Esophagus squamous epithelium (tissue), 5 donors: ENCODE data around the gene RYR3. TPM values are rescaled to one million over a fixed set of nuclear protein-coding genes. Genes with fewer than 3 reads are reported as not detected.

ENCODE experiments used
- DNase-seq: peaks from one replicate; lab custom pipeline; 2025; lab: John Stamatoyannopoulos, UW
- H3K27ac ChIP-seq, 4 donors: fragments of 200-600 bp; sonication (generic); one replicate each; pipeline ENCODE4 v1.5.1; 2016 to 2019; ENCODE audit warnings: mild to moderate bottlenecking in 1 of 4
- H3K27me3 ChIP-seq, 4 donors: fragments of 200-600 bp; sonication (generic); 1 replicate in 3 of 4; 2 replicates in 1 of 4; pipeline versions ENCODE4 v1.5.1 to v1.6.0; 2017 to 2021; ENCODE audit warnings: antibody characterized with exemption in 1 of 4
- H3K36me3 ChIP-seq, 3 donors: fragments of 200-600 bp; sonication (generic); one replicate each; pipeline ENCODE4 v1.5.1; 2016 to 2019
- H3K4me1 ChIP-seq, 3 donors: fragments of 200-600 bp; sonication (generic); one replicate each; pipeline ENCODE4 v1.5.1; 2017 to 2019
- H3K4me3 ChIP-seq, 4 donors: fragments of 200-600 bp; sonication (generic); 1 replicate in 3 of 4; 2 replicates in 1 of 4; pipeline ENCODE4 v1.5.1; 2016 to 2019; ENCODE audit warnings: mild to moderate bottlenecking in 2 of 4, moderate library complexity in 1 of 4
- H3K9me3 ChIP-seq, 3 donors: fragments of 200-600 bp; sonication (generic); one replicate each; pipeline ENCODE4 v1.5.1; 2016 to 2019
- POLR2A ChIP-seq, 4 donors: fragments of 450-650 bp; IDR thresholded peaks; one replicate each; pipeline ENCODE4 v1.6.1; 2017; ENCODE audit warnings: antibody characterized with exemption in 4 of 4, mild to moderate bottlenecking in 4 of 4, moderate library complexity in 3 of 4
- WGBS, 2 donors: methylation state at CpG; one replicate each; pipeline ENCODE4 v1.1.5; 2018; 5-methylcytosine and 5-hydroxymethylcytosine counted together
- intact Hi-C: fragments of 100-400 bp; cut with DNase I; formaldehyde crosslinking; loops from one replicate; pipeline ENCODE4 v1.15.0; 2022
- total RNA-seq, 4 donors: library from RNA; depleted of rRNA; stranded (reverse); fragments of >200 nt; gene quantifications; one replicate each; pipeline ENCODE4 v1.1.0, GENCODE V29; 2016
- TF ChIP-seq, protein P1 (sequence below), 6 experiments: fragments of 450-650 bp in 4 of 6; fragments of 200-600 bp in 2 of 6; sonication (generic) in 2 of 6; IDR thresholded peaks; one replicate each; pipeline ENCODE4 v1.5.1; 2016 to 2019; ENCODE audit warnings: antibody characterized with exemption in 6 of 6, mild to moderate bottlenecking in 4 of 6, moderate library complexity in 4 of 6
- donor health status: DM: yes; HTN: yes; CAD: no.

The RYR3 gene
- total RNA-seq, 4 donors from 2014 or later, result 0.15 to 4.2 (median 0.43) TPM

DNA sequence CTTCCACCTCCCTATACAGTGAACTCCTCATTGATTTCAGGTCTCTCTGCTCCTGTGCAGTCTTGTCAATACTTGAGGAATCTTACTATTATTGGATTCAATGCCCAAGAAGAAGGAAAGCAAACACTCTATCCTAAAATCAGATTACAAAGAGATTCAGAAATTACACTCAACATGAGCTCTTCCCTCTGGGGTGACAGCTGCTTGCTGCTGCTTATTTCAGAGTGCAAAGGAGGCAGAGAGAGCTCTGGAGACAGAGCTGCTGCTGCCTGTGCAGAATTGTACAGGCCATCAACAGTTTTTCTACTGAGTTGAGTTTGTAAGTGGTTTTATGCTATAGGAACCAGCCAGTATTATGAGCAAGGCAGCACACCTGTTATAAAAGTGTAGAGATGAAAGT, 7.1 kb downstream of the RYR3 start:
- no peaks in the 10 kb centered on the region for H3K4me1 ChIP-seq
- H3K27ac ChIP-seq, result no peak overlapping the region
- DNase-seq, result no peak
- H3K9me3 ChIP-seq, result no peaks in the 10 kb centered on the region
- H3K36me3 ChIP-seq, result no peaks in the 10 kb centered on the region
- intact Hi-C loops, result no loop called here
- TF ChIP-seq, protein P1, sequence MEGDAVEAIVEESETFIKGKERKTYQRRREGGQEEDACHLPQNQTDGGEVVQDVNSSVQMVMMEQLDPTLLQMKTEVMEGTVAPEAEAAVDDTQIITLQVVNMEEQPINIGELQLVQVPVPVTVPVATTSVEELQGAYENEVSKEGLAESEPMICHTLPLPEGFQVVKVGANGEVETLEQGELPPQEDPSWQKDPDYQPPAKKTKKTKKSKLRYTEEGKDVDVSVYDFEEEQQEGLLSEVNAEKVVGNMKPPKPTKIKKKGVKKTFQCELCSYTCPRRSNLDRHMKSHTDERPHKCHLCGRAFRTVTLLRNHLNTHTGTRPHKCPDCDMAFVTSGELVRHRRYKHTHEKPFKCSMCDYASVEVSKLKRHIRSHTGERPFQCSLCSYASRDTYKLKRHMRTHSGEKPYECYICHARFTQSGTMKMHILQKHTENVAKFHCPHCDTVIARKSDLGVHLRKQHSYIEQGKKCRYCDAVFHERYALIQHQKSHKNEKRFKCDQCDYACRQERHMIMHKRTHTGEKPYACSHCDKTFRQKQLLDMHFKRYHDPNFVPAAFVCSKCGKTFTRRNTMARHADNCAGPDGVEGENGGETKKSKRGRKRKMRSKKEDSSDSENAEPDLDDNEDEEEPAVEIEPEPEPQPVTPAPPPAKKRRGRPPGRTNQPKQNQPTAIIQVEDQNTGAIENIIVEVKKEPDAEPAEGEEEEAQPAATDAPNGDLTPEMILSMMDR (IDR thresholded peaks at IDR 0.05), result no peak
- TF ChIP-seq POLR2A (IDR thresholded peaks at IDR 0.05), result no peak
- H3K4me3 ChIP-seq, result no peak overlapping the region
- peaks cover 0 to 21% (median under 1%) of the 10 kb centered on the region in 4 donors for H3K27me3 ChIP-seq

DNA sequence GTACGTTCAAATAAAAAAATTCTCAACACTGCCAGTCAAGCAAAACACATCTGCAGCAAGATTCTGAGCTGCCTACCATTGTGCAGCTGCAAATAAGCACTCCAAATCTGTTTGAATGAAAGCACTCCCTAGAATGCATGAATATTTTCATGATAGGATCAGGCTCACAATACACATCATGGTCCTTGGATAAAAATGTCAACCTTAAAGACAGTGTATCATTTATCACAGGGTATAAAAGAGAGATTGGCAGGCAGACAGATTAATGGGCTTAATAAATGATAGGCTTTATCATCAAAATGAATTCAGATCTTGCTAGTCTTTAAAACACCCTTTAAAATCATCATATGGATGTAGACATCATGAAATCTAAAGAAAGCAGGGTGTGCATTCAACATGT, 9.2 kb downstream of the RYR3 start:
- WGBS, 2 donors, result 54 to 73% methylated on average over 1 of the region's 1 CpG
- Histone ChIP-seq H3K4me3 (no peak overlapping the region), H3K4me1 (no peaks in the 10 kb centered on the region), H3K36me3 (no peaks in the 10 kb centered on the region), H3K27ac (no peak overlapping the region), H3K27me3 (peaks cover 0 to 7% (median 0%) of the 10 kb centered on the region in 4 donors), H3K9me3 (no peaks in the 10 kb centered on the region)
- TF ChIP-seq, protein P1 (IDR thresholded peaks at IDR 0.05), result no peak
- no peak for TF ChIP-seq POLR2A (IDR thresholded peaks at IDR 0.05)
- no peak for DNase-seq
- intact Hi-C loops, result no loop called here

- 56 to 63% methylated on average over 6 of the region's 6 CpGs for WGBS, 2 donors
- H3K27me3 ChIP-seq, result no peaks in the 10 kb centered on the region
- H3K4me1 ChIP-seq, result no peaks in the 10 kb centered on the region
- H3K4me3 ChIP-seq, result no peak overlapping the region
- H3K9me3 ChIP-seq, result no peaks in the 10 kb centered on the region
- no peak for DNase-seq
- no peak overlapping the region for H3K27ac ChIP-seq
- TF ChIP-seq POLR2A (IDR thresholded peaks at IDR 0.05), result no peak
- TF ChIP-seq, protein P1 (IDR thresholded peaks at IDR 0.05), result no peak
- no peaks in the 10 kb centered on the region for H3K36me3 ChIP-seq
- intact Hi-C loops, result no loop called here
Observed at GRCh38 chr15:33322091-33322490, 11.3 kb downstream of the RYR3 start.

- H3K27ac ChIP-seq, result no peak overlapping the region
- intact Hi-C loops, result no loop called here
- WGBS, 2 donors, result 87 to 92% methylated on average over 2 of the region's 2 CpGs
Observed at GRCh38 chr15:33324609-33325008, 13.8 kb downstream of the RYR3 start.

GRCh38 chr15:33326908-33327307, 16.1 kb downstream of the RYR3 start:
- no peak overlapping the region for H3K4me3 ChIP-seq
- TF ChIP-seq POLR2A (IDR thresholded peaks at IDR 0.05), result no peak
- TF ChIP-seq, protein P1 (IDR thresholded peaks at IDR 0.05), result no peak
- no peak overlapping the region for H3K27ac ChIP-seq
- no peaks in the 10 kb centered on the region for H3K36me3 ChIP-seq
- no peaks in the 10 kb centered on the region for H3K27me3 ChIP-seq
- intact Hi-C loops, result no loop called here
- DNase-seq, result no peak
- 88 to 94% methylated on average over 2 of the region's 2 CpGs for WGBS, 2 donors
- no peaks in the 10 kb centered on the region for H3K4me1 ChIP-seq
- H3K9me3 ChIP-seq, result no peaks in the 10 kb centered on the region

More at GRCh38 chr15:33324609-33325008, 13.8 kb downstream of the RYR3 start:
- H3K4me1 ChIP-seq, result no peaks in the 10 kb centered on the region
- H3K36me3 ChIP-seq, result no peaks in the 10 kb centered on the region
- no peaks in the 10 kb centered on the region for H3K9me3 ChIP-seq
- no peaks in the 10 kb centered on the region for H3K27me3 ChIP-seq
- no peak overlapping the region for H3K4me3 ChIP-seq
- no peak for TF ChIP-seq POLR2A (IDR thresholded peaks at IDR 0.05)
- TF ChIP-seq, protein P1 (IDR thresholded peaks at IDR 0.05), result no peak
- no peak for DNase-seq
